OCI-LY1 (cell line): ENCODE data around the gene NPW.

Experiments
- H2AFZ ChIP-seq: fragments of 200-600 bp; sonication (generic), shearing (Covaris generic); 2 replicates; pipeline ENCODE4 v1.6.0; 2014; ENCODE audit warnings: antibody characterized with exemption, mild to moderate bottlenecking, low read length
- H3F3A ChIP-seq: fragments of 200-600 bp; sonication (generic), shearing (Covaris generic); 2 replicates; pipeline ENCODE4 v1.6.0; 2014; ENCODE audit warnings: mild to moderate bottlenecking, antibody characterized with exemption, low read length, moderate library complexity; ENCODE audit not compliant: insufficient read depth
- H3K27ac ChIP-seq: fragments of 200-600 bp; sonication (generic); 2 replicates; pipeline ENCODE4 v1.5.1; 2014; ENCODE audit warnings: low read length, mixed run types, mild to moderate bottlenecking, low read depth; ENCODE audit not compliant: poor library complexity, severe bottlenecking
- H3K27me3 ChIP-seq: fragments of 200-600 bp; sonication (generic); 2 replicates; pipeline ENCODE4 v1.6.0; 2014; ENCODE audit warnings: antibody characterized with exemption, mild to moderate bottlenecking, low read length, moderate library complexity; ENCODE audit not compliant: insufficient read depth
- H3K36me3 ChIP-seq: fragments of 200-600 bp; sonication (generic); 2 replicates; pipeline ENCODE4 v1.6.1; 2014; ENCODE audit warnings: mild to moderate bottlenecking, antibody characterized with exemption, low read length, moderate library complexity, mixed read lengths; ENCODE audit not compliant: insufficient read depth
- H3K4me1 ChIP-seq: fragments of 200-600 bp; sonication (generic); 2 replicates; pipeline ENCODE4 v1.5.1; 2014; ENCODE audit warnings: mild to moderate bottlenecking, low read length, moderate library complexity; ENCODE audit not compliant: insufficient read depth, severe bottlenecking
- H3K4me2 ChIP-seq: fragments of 200-600 bp; sonication (generic), shearing (Covaris generic); 2 replicates; pipeline ENCODE4 v1.6.1; 2014; ENCODE audit warnings: low read length
- H3K4me3 ChIP-seq: fragments of 200-600 bp; sonication (generic); 2 replicates; pipeline ENCODE4 v1.5.1; 2014; ENCODE audit warnings: low read length, low read depth, mild to moderate bottlenecking, mixed read lengths; ENCODE audit not compliant: poor library complexity, severe bottlenecking
- H3K79me2 ChIP-seq: fragments of 200-600 bp; shearing (Covaris generic); 2 replicates; pipeline ENCODE4 v1.6.1; 2016; ENCODE audit warnings: mixed run types, low read length, mixed read lengths; ENCODE audit not compliant: insufficient read depth
- H3K9ac ChIP-seq: fragments of 200-600 bp; sonication (generic), shearing (Covaris generic); 2 replicates; pipeline ENCODE4 v1.6.1; 2014; ENCODE audit warnings: mild to moderate bottlenecking, low read length, mixed read lengths
- H3K9me2 ChIP-seq: fragments of 200-600 bp; sonication (generic), shearing (Covaris generic); 2 replicates; pipeline ENCODE4 v1.6.1; 2014; ENCODE audit warnings: low read depth, mild to moderate bottlenecking, low read length, mixed read lengths
- H3K9me3 ChIP-seq: fragments of 200-600 bp; shearing (Covaris generic); 2 replicates; pipeline ENCODE4 v1.6.1; 2014; ENCODE audit warnings: low read length, mixed read lengths
- H4K20me1 ChIP-seq: fragments of 200-600 bp; sonication (generic), shearing (Covaris generic); 2 replicates; pipeline ENCODE4 v1.6.0; 2016; ENCODE audit warnings: mild to moderate bottlenecking, low read length; ENCODE audit not compliant: insufficient read depth
- EZH2 ChIP-seq: fragments of 200-600 bp; sonication (generic), shearing (Covaris generic); IDR thresholded peaks from 2 replicates; pipeline ENCODE4 v1.8.0; 2017; ENCODE audit warnings: borderline replicate concordance, mixed run types, mild to moderate bottlenecking, antibody characterized with exemption, low read length, moderate library complexity, mixed read lengths
- TF ChIP-seq, protein P1 (sequence below): fragments of 200-600 bp; sonication (generic), shearing (Covaris generic); IDR thresholded peaks from 2 replicates; pipeline ENCODE4 v1.5.1; 2017; ENCODE audit warnings: mild to moderate bottlenecking, antibody characterized with exemption, low read length, moderate library complexity, mixed read lengths

NPW gene

DNA sequence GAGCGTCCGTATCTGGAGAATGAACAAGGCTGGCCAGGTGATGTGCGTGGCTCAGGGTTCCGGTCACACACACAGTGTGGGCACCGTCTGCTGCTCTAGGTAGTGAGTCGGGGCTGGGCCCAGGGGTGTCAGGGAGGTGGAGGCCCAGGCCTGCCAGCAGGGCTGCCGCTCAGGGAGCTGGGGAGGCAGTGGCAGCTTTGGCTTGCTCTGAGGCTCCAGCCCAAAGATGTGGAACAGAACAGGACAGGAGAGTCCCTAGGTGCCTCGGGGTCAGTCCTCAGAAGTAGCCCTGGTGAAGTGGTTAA, 43.4 kb upstream of the NPW start:
- no peak overlapping the region for H3K4me2 ChIP-seq
- peaks cover 49% of the 10 kb centered on the region for H3K36me3 ChIP-seq
- H4K20me1 ChIP-seq = no peaks in the 10 kb centered on the region
- no peak for TF ChIP-seq EZH2
- TF ChIP-seq, protein P1, sequence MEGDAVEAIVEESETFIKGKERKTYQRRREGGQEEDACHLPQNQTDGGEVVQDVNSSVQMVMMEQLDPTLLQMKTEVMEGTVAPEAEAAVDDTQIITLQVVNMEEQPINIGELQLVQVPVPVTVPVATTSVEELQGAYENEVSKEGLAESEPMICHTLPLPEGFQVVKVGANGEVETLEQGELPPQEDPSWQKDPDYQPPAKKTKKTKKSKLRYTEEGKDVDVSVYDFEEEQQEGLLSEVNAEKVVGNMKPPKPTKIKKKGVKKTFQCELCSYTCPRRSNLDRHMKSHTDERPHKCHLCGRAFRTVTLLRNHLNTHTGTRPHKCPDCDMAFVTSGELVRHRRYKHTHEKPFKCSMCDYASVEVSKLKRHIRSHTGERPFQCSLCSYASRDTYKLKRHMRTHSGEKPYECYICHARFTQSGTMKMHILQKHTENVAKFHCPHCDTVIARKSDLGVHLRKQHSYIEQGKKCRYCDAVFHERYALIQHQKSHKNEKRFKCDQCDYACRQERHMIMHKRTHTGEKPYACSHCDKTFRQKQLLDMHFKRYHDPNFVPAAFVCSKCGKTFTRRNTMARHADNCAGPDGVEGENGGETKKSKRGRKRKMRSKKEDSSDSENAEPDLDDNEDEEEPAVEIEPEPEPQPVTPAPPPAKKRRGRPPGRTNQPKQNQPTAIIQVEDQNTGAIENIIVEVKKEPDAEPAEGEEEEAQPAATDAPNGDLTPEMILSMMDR = no peak
- no peaks in the 10 kb centered on the region for H3F3A ChIP-seq
- H3K4me1 ChIP-seq = peaks cover 20% of the 10 kb centered on the region
- H3K27ac ChIP-seq = no peak overlapping the region
- no peaks in the 10 kb centered on the region; the same call in 1 of the 2 replicates for H3K27me3 ChIP-seq
- no peaks in the 10 kb centered on the region for H3K9me2 ChIP-seq
- no peak overlapping the region for H3K9ac ChIP-seq
- H3K4me3 ChIP-seq = no peak overlapping the region
- peaks cover 4% of the 10 kb centered on the region; the same call in 1 of the 2 replicates for H3K79me2 ChIP-seq
- no peak overlapping the region for H2AFZ ChIP-seq
- no peaks in the 10 kb centered on the region for H3K9me3 ChIP-seq

DNA sequence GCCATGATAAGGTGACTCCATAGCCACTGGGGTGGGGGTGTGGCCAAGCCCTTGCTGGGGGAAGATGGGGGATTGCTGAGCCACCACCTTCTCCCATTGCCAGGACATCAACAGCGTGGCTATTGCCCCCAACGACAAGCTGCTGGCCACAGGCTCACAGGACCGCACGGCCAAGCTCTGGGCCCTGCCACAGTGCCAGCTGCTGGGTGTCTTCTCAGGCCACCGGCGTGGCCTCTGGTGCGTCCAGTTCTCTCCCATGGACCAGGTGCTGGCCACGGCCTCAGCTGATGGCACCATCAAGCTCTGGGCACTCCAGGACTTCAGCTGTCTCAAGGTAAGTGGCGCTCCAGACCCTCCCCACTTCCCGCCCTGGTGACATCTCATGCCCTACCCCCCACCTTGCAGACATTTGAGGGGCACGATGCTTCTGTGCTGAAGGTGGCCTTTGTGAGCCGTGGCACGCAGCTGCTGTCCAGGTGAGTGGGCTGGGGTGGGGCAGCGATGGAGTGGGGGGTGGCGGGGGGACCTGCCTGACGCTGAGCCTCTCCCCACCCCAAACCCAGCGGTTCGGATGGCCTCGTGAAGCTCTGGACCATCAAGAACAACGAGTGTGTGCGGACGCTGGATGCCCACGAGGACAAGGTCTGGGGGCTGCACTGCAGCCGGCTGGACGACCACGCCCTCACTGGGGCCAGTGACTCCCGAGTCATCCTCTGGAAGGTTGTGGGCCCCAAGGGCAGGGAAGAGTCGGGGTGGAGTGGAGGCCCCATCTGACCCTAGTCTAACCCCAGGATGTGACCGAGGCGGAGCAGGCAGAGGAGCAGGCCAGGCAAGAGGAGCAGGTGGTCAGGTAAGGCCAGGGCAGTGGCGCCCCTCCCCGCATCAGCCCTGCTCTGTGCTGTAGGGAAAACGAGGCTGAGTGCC, 42.4 kb upstream of the NPW start:
- Histone ChIP-seq H3K9me3 (no peaks in the 10 kb centered on the region), H3K4me1 (peaks cover 17% of the 10 kb centered on the region), H3K27ac (no peak overlapping the region), H3K4me3 (no peak overlapping the region), H3K36me3 (peaks cover 49% of the 10 kb centered on the region), H3K79me2 (peaks cover 4% of the 10 kb centered on the region; the same call in 1 of the 2 replicates), H3K9ac (no peak overlapping the region), H3F3A (no peaks in the 10 kb centered on the region), H3K9me2 (no peaks in the 10 kb centered on the region), H3K27me3 (no peaks in the 10 kb centered on the region; the same call in 1 of the 2 replicates), H4K20me1 (no peaks in the 10 kb centered on the region), H2AFZ (no peak overlapping the region), H3K4me2 (no peak overlapping the region)
- TF ChIP-seq, protein P1 = no peak
- no peak for TF ChIP-seq EZH2

DNA sequence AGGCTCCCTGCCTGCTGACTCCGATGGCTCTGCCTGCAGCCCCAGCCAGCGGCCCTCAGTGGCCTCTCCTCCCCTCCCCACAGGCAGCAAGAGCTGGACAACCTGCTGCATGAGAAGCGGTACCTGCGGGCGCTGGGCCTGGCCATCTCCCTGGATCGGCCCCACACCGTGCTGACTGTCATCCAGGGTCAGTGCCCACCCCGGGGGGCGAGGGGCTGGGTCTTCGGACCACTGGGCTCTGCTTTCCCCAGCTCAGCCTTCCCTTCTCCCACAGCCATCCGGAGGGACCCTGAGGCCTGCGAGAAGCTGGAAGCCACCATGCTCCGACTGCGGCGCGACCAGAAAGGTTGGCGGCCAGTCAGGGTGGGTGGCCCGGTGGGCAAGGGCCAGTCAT, 41.7 kb upstream of the NPW start:
- no peak overlapping the region for H3K4me2 ChIP-seq
- H3K27me3 ChIP-seq = no peaks in the 10 kb centered on the region; the same call in 1 of the 2 replicates
- peaks cover 4% of the 10 kb centered on the region; the same call in 1 of the 2 replicates for H3K79me2 ChIP-seq
- no peak overlapping the region for H3K4me3 ChIP-seq
- peaks cover 49% of the 10 kb centered on the region for H3K36me3 ChIP-seq
- H3K4me1 ChIP-seq = peaks cover 13% of the 10 kb centered on the region
- H3K9me2 ChIP-seq = no peaks in the 10 kb centered on the region
- H3F3A ChIP-seq = no peaks in the 10 kb centered on the region
- no peak for TF ChIP-seq EZH2
- TF ChIP-seq, protein P1 = no peak
- no peaks in the 10 kb centered on the region for H3K9me3 ChIP-seq
- no peak overlapping the region for H3K9ac ChIP-seq
- H4K20me1 ChIP-seq = no peaks in the 10 kb centered on the region
- H3K27ac ChIP-seq = no peak overlapping the region
- H2AFZ ChIP-seq = no peak overlapping the region
